NT2/D1 (cell line): ENCODE data around the gene BDP1.

ENCODE experiments used
- YY1 ChIP-seq: IDR thresholded peaks from 2 replicates; pipeline ENCODE4 v1.6.1; 2011; ENCODE audit not compliant: insufficient read length, insufficient read depth
- ZNF274 ChIP-seq: IDR thresholded peaks from 2 replicates; pipeline ENCODE4 v1.6.1; 2011; ENCODE audit warnings: mild to moderate bottlenecking, low read depth, low read length

DNA sequence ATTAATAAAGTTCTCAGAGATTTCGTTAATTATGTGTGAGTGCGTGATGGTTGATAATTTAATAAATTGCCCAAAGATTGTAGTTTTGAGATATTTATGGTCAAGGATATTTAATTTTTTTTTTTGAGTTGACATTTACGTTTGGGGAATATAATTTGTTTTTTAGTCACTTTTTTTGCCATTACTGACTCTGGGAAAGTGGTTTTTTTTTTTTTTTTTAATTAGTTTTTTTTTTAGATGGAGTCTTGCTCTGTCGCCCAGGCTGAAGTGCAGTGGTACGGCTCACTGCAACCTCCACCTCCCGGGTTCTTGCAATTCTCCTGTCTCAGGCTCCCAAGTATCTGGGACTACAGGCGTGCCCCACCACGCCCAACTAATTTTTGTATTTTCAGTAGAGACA lies 1.7 kb downstream of the BDP1 start:
- TF ChIP-seq YY1 (no peak), ZNF274 (no peak)
